Measurements from ENCODE around the gene DOCK2.

Gene DOCK2

DNA sequence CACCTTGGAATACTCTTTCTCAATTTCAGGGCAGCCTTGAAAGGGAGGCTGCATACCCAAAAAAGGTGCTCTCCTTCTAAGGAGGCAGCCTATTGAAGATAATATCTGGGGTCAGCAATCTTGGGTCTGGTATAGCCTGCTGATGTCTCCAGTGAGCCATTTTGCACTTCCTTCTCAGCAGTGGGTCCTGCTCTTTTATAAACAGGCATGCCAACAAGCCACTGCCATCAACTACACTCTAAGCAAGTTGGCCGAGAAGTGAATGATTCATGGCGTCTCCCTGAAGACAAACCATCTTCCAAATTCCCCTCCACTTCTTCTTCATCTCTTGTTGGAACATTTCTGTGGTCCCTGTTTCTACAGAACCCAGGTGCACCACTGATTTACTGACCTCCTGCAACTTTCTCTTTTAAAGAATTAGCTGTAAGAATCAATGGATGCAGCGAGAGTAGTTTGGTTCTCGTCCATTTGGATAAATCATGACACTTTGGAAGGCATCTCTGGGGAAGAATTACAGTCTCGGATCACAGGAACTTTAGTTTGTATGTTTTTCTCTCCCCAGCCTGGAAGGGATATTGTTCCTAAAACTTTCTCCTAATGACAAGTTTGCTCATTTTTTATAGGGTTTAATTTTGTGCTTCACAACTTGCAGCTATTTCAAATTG, 234.9 kb downstream of the DOCK2 start:
- no peak for DNase-seq

DNA sequence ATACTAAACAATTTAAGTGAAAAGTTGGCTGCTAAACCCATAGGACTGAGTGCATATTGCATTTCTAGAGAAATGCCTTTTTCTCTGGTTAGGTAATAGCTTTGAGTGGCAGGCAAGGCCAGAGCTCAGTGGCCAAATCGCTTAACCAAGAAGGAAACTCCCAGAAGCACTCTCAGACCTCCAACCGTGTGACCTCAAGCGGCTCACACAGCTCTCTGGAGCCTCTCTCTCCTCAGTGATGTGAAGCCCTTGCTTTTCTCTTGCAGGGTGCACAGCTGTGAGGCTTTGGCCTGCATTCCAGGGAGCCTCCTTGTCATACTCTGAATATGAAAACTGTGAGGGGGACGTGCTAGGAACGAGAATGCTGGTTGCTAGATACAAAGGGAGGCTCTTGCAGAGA, 236.6 kb downstream of the DOCK2 start:
- DNase-seq, result no peak

DNA sequence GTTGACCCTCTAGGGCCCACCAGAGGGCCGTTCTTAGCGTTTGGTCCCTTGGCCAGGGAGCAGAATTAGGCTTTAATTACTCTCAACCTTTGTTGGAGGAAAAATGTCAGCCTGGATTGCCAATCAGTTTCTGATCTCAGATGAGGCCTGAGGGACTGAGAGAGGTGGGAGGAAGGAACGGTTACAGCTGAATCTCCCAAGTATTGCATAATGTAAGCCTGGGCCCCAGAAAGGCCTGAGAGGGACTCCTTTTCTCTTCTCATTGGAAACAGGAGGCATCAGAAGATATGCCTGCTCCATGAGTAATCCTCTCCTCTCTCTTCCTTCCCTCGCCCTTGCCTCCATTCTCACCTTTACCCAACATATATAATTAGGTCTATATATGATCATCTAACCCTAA, 237.5 kb downstream of the DOCK2 start:
- no peak for DNase-seq

DNA sequence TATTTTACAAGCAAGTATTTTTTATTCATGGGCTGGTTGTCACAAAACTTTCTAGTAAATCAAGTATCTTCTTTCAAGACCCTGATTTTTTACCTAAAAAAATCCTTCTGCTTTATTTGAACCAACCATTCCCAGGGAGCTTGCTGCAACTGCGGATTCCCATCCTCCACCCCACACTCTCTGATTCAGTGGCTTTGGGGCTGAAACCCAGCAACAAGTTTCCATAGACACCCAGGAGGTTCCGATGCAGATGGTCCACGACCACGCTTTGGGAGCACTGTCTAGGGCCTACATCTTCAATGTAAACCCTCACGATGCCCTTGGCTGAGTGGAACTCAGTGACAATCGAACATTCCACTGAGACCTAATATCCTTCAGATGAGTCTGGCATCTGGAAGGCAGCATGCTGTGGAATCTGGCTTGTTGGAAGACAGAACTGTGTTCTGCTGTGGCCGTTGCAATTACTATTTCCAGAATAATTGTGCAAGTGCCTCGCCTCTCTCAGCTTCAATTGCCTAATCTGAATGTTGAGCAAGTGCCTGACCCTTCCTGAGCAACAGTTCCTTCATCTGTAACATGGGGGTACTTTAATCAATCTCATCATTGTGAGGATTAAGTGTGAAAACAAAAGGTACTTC, 238.1 kb downstream of the DOCK2 start:
- no peak for DNase-seq

DNA sequence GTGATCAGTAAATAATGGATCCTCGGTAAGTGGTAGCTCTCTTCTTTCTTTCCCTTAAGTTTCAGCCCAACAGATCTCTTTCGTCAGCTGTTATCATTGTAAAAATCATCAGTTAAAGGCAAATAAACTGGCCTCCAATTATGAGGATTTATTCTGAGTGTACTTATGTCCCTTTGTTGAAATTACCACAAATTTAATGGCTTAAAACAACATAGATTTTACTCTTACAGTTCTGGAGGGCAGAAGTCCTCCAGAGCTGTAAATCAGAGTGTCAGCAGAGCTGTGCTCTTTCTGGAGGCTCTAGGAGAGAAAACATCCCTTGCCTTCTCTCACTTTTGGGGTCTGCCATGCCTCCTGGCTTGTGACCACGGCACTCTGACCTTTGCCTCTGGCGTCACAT, 238.7 kb downstream of the DOCK2 start:
- DNase-seq, result no peak

DNA sequence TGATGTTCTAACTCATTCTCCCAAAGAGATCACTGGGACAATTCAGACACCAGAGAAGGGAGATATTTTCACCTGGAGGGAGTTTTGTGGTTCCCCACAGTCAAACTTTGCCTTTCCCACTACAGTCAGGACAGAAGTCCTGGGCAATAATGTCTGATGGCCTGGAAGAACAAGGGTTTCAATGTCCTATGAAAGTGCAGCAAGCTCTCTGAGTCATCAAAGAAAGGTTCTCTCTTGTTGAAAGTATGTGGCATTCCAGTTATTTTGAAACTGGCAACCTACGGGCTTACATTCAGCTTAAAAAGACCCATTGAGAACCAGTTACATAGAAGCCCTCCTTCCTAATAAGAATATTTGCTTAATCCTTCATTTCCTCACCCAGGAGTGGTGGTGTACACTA, 239.3 kb downstream of the DOCK2 start:
- no peak for DNase-seq

DNA sequence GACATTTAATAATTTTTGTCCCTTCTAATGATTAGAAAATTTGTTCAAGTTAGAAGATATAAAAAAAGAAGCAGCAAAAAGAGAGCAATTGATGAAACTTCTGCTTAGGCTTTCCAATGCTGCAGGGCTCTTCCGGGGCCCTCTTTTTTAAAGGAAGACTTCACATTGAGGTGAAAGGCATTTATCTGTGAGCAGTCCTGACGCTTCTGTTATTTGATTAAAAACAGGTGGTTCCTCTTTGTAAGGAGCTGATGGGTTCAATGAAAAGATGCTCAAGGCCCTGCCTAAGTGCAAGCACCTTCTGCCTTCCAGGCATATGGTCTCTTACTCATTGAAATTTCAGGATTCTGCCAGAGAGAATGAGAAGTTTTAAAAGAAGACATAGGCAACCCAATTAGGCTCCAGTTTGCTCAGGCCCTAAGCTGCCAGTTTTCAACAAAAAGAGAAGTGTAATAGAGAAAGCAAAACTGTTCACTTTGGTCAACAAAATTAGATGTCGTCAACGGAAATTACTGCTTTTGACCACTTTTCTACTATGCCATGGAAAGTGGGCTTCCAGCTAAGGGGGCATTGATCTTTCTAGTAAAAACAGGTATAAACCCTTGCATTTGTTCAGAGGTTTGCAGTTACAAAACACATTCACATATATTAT, 243.1 kb downstream of the DOCK2 start:
- no peak for DNase-seq

DNA sequence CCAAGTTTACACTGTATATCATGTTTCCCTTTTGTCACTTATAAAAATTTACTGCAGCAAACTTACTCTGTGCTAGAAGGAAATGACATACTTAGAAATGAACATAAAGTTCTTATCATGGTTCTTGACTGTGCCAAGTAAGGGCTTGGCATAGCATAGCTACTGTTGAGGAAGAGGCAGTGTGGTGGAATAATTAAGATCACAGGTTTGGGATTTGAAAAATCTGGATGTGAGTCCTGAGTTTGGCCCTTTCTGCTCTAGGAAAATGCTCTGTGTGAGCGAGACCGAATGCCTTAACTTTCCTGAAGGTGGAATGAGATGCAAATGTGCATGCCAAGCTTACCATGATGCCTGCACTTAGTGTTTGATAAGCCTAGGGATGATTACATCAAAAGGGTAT, 243.7 kb downstream of the DOCK2 start:
- DNase-seq, result no peak

DNA sequence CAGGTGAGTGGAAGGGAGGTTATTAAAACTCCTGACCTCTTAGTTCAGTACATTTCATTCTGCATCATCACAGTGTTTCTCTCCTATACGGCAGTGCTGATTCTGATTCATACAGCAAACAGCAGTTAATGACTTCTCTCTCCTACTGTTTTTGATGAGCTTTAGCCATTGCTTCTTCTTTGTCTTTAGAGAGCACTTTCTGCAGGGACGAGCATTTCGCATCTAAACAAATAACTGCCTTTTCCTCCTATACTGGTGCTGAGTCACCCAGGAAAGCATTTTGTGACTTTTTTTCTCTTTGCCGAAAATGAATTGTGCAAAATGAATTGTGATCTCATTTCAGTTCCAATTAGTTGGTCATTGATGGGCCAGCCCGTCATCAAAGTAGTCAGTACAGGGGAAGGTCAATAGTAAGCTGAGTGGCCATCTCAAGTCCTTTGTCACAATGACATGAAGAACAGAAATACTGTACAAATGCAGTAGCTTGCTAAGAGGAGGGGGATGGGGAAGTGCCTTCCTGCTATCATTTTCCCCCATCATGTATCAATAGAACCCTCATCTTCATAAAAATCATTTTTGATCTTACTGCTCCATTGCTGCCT, 244.7 kb downstream of the DOCK2 start:
- no peak for DNase-seq

DNA sequence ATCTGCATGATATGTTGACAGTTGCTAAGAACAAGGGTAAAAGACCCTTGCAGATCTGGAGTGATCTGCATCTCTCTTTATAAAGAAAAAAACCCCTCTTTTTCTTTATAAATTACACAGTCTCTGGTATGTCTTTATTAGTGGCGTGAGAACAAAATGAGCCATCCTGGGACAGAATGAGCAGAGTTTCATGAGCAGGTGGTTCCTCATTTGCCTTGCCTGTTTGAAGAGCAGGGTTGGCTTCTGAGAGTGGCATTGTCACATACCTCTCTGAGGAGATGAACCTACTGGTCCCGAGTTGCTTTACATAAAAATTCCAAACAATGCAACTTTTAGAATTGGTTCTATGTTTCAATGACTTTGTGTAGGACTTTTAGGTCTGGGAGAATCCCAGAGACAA, 249.0 kb downstream of the DOCK2 start:
- no peak for DNase-seq

DNA sequence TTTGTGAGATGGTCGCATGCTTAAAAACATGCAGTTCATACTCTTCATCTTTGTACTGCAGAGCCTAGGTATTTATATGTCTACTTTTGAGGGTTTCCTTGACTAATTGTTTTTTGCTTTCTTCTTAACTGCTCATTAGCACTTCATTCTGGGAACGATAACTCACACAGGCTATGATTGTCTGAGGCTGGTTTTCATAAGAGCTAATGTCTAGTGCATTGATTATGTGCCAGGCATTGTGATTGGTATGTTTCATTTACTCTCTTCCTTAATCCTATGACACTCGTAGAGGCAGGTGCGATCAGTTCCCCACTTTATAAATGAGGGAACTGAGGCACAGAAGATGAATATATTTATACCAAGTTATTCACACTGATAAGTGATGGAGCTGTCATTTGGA, 249.6 kb downstream of the DOCK2 start:
- DNase-seq, result no peak

DNA sequence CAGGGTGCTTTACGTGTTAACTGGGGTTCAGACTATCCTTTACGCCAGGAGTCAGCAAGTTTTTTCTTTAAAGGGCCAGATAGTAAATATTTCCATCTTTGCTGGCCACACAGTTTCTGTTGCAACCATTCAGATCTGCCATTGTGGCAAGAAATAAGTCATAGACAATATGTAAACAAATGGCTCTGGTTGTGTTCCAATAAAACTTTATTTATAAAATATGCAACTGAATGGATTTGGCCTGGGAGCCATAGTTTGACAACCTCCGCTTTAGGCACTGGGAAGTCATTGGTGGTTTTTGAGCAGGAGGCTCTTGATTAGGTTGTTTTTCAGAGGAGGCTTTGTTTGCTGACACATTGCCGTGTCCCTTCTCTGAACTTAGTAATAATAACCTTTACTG, 252.5 kb downstream of the DOCK2 start:
- no peak for DNase-seq

DNA sequence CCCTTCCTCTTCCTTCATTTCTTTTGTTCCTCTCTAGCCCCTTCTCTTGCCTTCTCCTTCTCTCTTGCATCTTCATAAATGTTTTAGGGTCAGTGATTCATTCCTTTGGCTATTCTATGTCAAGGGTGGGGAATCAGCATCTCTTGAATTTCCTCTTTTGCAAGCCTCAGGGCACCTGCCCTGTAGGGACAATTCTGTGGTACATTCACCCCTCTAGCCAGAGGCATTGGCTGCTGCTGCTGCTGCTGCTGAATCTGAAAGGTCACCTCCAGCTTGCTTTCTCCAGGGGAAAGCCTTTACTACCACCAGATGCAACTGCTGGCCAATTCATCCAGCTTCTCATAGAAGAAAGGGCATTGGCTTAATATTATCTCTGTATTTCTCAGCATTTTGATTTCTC, 255.9 kb downstream of the DOCK2 start:
- DNase-seq, result no peak

DNA sequence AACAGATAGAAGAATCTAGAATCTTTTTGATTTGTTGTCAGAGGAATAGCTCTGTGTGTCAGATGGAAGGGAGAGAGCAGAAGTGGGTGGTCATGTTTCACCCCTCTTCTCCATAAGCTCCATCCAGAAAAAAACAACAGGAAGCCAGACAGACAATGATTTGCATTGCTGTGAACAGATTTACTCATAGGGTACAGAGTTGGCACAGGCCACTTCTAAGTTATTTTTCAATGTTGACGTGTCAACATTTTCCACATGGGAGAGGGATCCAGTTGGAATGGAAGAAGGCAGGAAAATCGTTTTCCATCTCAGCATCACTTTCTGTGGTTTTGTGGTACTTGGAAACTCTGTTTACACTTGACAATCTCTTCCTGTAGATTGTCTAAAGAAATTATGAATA, 256.5 kb downstream of the DOCK2 start:
- no peak for DNase-seq

DNA sequence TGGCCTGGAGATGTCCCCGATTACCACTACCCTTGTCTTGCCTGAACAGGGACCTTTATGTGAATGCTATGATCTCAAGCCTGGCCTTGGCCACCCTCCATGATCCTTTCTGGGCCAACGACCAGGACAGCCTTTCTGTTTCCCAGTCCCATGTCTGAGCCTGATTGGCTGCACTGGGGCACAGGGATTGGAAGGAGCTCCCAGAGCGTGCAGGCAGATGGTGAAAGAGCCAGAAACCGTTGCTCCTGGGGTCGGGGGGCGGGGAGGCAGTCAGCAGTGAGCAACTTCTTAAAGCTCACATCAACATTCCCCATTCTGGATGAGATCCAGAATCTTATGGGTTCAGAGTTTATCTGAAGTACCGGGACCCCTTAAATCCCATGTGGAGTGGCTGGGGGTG, 258.9 kb downstream of the DOCK2 start:
- no peak for DNase-seq

DNA sequence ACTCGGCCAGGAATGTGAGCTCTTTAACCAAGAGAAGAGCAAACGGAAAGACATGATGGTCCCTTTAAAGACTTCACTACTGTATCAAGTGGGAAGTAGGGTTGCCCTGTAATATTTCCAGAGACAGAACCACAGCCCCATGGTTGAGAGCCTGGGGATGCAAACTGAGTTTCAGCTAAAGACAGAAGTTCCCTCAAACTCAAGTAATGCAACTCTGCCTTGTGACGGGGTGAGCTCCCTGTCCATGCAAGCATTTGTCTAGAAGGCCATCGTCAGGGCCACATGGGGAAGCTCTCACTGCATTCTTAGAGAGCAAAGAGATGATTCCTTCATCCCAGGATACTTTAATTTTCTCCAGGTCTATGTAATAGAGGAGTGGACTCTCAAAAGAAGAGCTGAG, 260.4 kb downstream of the DOCK2 start:
- DNase-seq, result no peak

DNA sequence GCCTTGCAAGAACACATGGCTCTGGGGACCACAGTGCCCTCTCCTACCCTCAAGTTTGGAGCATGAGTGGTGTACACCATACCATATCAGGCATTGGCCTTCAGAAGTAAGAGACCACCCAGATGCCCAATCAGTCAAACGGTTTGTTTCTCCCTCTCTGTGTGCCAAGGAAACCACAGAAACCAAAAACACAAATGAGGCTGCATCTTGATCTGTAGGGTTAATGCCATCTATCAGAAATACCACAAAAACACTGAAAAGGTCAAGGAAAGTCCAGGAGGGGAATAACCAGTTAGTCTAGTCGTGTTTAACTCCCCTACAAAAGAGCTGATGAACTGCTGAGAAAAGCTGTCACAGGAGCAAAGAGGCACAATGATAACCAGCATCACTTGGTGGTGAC, 264.8 kb downstream of the DOCK2 start:
- no peak for DNase-seq

DNA sequence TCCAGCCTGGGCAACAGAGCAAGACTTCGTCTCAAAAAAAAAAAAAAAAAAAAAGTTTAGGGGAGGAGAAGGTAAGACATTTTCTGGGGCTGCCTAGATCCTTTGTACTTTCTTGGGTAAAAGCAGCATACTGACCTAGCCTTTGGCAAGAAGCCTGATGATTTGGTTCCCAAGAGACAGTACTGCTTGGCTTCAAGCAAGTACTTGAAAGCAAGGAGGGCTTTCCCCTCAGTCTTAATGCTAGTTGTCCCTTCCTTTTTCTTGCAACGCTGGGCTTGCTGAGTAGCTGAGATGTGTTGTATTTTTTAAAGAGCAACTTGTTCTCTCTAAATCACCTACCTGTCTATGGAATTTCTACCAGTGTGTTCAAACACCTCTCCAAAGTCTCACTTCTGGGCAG, 267.0 kb downstream of the DOCK2 start:
- no peak for DNase-seq

DNA sequence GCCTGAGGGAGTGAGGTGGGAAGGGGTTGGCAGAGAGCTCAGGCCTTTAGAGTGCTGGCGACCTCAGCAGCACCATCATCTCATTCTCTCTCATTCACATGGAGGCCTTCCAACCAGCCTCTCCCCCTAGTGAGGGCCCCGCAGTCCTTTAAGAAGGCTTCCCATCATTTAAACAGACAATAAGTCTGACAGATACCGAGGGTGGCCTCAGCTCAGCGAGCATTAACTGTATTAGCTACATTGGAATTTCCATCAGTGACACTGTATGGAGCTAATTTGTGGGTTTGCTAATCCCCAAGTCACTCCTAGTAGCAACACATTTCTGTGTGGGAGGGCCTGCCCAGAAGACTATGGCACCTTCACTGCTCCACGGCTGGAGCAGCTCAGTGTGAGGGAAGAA, 267.4 kb downstream of the DOCK2 start:
- DNase-seq, result no peak

DNA sequence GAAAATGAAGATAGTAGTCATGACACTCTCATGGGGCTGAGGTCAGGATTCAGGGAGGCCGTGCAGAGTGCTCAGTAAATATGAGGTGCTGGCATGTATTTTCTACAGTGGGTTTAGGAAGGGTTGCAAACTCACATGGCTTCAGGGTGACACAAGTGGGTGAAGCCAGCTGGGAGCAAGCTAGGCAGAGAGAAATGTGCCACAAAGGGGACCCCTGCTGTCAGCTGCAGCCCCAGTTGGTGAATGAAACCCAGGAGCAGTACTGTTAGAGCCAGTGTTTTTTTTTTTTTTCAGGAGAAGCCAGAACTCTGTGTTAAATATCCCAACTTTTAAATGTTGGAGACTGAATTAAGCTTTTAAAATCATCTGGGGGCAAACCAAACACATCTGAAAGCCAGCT, 267.9 kb downstream of the DOCK2 start:
- no peak for DNase-seq

DNA sequence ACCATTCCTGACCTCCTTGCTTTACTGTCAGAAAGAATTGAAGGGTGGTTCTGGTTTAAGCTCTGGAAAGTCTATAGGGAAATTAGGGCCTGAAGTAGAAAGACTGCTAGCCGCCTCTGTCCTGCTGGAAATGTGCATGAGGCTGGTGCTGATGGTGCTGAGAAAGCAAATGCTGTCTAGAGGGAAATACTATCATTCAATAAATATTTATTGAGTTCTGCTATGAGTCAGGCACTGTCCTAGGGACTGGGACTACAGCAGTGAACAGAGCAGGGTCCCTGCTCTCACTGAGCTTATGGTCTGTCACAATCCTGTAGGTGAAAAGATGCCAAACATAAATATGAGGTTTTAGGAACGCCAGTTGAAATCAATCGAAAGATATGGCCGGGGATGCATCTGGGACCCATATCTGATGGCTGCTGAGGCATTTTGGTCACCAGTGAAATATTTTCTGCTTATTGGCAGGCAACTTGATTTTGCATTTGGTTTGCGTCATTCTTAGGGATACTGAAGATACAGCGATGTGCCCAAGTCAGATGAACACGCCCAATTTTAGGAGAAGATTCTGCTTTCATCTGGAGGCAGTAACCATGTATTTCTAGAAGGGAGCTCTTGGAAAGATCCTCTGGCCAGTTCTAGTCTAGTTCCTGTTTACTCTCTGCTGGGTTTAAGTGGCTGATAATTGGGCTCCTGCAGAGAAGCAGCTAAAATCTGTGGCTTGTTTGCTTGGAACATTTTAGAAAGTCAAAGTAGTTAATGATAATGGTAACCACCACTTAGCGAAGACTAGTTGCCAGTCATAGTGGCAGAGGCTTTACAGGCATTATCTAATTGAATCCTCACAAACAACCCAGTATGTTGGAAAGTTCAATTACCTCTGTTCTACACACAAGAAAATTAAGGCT, 269.9 kb downstream of the DOCK2 start:
- DNase-seq, result no peak

DNA sequence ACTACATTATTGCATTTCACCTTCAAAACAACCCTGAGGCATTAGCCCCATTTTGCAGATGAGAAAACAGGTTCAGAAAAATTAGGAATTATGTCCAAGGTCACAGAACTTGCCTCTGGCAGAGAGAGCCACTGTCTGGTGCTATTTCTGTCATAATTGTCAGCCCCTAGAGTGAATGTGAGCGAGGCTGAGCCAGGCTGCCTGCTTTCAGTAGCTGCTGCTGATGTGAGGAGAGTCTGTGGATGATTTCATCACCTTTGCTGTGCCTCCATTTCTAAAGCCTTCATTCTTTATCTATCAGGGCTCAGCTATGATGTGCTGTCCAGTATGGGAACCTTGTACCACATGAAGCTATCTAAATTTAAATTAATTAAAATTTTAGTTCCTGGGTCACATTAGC, 271.8 kb downstream of the DOCK2 start:
- DNase-seq, result no peak

DNA sequence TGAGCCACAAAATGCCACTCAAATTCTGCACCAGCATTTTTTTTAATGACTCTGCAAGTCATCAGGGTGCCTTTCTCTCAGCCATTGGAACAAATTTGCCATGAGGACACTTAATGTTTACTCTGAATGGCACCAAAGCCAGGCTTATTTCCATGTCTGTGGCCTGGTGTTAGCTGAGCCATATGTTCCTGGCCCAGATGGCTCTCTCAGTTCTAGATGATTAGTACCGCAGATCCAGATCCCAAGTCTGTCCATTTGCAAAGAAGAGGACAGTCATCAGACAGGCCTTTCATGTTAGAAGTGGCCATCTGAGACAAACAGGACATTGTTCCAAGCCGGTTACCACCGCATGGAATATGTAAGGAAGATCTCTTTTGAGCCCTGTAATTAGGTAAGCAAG, 272.9 kb downstream of the DOCK2 start:
- no peak for DNase-seq
